Heart left ventricle (tissue), 13 donors: ENCODE data around the gene OR2K2.

ENCODE experiments used
- POLR2A ChIP-seq, 2 donors: fragments of 450-650 bp; IDR thresholded peaks; one replicate each; pipeline ENCODE4 v1.6.1; 2017; ENCODE audit warnings: antibody characterized with exemption in 2 of 2, mild to moderate bottlenecking in 2 of 2, moderate library complexity in 2 of 2
- TF ChIP-seq, protein P1 (sequence below), 12 donors: fragments of 200-600 bp; sonication (generic) in 4 of 12; IDR thresholded peaks; one replicate each; pipeline versions ENCODE4 v1.5.0 to v1.8.0; 2018 to 2022; ENCODE audit warnings: antibody characterized with exemption in 12 of 12, mild to moderate bottlenecking in 5 of 12
- donor health status: ischemic (EF 13 %, LVEDD 7.1; RV severe dilation, severe dysfunction).
- donor health status: DM: no; HTN: yes; CAD: no.
- donor health status: DM: no; HTN: no; CAD: no.
- donor health status: ischemic (EF 25% LVEDD 6.9; RV normal size, moderate dysfunction).
- donor health status: ischemic (EF 25% LVEDD 5.7; RV mildly dilated, moderate dysfunction).
- donor health status: ischemic (EF 35%, LVEDD 5.7; RV mildly dilated, moderate dysfunction).
- donor health status: nonischemic (EF 11% LVEDD 7.7; RV severe dilation, severe dysfunction).
- donor health status: DM: yes; HTN: yes; CAD: no.
- donor health status: PGD.
- donor health status: ischemic (EF 29% LVEDD 5.4; RV normal size, mild dysfunction).
- donor health status: nonischemic (EF 23%, LVEDD 6.1; RV moderate dilation, normal function).

DNA sequence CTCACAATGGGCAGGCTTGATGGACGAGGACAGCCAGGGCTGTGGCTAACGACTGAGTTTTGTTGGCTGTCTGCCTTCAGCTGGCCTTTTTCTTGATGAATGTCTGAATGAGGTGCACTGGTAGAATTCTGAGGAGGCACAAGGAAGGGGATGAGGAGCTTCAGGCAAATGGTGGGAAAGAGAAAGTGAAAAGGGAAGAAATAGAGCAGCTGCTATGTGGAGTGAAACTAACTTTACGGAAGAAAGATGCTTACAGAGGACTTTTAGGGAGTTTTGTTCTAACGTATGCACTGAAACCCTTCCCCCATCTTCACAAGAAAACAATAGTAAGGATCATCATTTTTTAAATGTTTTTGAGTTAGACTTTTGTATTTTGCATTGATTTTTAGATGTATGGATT is 45.3 kb downstream of the OR2K2 start:
- TF ChIP-seq, protein P1, sequence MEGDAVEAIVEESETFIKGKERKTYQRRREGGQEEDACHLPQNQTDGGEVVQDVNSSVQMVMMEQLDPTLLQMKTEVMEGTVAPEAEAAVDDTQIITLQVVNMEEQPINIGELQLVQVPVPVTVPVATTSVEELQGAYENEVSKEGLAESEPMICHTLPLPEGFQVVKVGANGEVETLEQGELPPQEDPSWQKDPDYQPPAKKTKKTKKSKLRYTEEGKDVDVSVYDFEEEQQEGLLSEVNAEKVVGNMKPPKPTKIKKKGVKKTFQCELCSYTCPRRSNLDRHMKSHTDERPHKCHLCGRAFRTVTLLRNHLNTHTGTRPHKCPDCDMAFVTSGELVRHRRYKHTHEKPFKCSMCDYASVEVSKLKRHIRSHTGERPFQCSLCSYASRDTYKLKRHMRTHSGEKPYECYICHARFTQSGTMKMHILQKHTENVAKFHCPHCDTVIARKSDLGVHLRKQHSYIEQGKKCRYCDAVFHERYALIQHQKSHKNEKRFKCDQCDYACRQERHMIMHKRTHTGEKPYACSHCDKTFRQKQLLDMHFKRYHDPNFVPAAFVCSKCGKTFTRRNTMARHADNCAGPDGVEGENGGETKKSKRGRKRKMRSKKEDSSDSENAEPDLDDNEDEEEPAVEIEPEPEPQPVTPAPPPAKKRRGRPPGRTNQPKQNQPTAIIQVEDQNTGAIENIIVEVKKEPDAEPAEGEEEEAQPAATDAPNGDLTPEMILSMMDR (IDR thresholded peaks at IDR 0.05), result no peak
- no peak for TF ChIP-seq POLR2A (IDR thresholded peaks at IDR 0.05)
